Urothelium cell line (cell line): ENCODE results near the gene TM7SF3.
A peak's percentile ranks its signal among the peaks of the same experiment; 100 is the strongest.
"Not testable (repeated sequence)": the region's sequence is repeated elsewhere in the genome, so short reads cannot be mapped to it uniquely, and the experiment has no call there.

Source experiments
- DNase-seq: peaks from one replicate; pipeline ENCODE4 v3.0.0; 2011; ENCODE audit warnings: low spot score, mixed read lengths
- FAIRE-seq: peaks from 2 replicates; lab custom pipeline; 2011; peaks lifted over from hg19 to GRCh38; lab: Jason Lieb, UNC

TM7SF3 gene

DNA sequence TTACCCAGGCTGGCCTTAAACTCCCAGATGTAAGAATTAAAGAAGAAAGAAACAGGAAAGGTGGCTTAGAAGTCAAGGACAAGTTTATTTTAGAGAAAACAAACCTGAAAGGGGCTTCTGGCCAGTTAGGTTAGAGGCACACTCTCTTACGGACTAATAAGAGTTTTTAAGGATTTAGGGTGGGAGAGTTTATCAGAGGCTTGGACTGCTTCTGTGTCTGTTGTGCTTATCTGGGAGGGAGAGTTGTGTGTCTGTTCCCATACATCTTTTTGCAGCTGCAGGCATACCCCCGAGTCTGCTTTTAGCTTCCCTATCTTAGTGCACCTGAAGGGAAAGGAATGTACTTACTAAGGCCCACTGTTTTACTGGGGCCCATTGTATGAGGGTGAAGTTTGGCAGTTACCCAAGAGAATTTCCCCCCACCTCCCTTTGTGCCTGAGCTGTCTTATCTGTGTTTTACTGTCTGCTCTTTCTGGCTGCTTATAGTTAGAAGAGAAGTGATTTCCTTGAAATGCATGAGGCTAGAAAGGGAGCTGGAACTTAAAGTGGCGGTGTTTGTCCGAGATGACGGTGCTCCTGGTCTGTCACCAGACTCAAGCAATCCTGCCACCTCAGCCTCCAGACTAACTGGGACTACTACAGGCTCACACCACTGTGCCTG, 3.1 kb upstream of the TM7SF3 start:
- not testable (repeated sequence) for DNase-seq, FAIRE-seq

DNA sequence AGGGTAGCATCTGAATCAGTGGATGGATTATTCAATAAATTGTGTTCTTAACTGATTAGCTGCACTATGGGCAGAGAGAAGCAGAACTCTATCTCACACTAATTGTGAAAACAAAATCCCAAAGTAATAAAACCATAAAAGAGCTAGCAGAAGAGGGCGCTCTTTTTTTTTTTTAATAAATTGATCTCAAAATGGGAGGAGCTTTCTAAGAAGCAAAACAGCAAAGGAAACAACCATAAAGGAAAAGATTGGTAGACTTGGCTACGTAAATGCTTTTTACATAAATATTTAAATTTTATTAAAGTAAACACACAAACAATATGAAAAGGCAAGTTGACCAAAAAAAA, 1.5 kb upstream of the TM7SF3 start:
- DNase-seq: peak; percentile 24
- FAIRE-seq: no peak

DNA sequence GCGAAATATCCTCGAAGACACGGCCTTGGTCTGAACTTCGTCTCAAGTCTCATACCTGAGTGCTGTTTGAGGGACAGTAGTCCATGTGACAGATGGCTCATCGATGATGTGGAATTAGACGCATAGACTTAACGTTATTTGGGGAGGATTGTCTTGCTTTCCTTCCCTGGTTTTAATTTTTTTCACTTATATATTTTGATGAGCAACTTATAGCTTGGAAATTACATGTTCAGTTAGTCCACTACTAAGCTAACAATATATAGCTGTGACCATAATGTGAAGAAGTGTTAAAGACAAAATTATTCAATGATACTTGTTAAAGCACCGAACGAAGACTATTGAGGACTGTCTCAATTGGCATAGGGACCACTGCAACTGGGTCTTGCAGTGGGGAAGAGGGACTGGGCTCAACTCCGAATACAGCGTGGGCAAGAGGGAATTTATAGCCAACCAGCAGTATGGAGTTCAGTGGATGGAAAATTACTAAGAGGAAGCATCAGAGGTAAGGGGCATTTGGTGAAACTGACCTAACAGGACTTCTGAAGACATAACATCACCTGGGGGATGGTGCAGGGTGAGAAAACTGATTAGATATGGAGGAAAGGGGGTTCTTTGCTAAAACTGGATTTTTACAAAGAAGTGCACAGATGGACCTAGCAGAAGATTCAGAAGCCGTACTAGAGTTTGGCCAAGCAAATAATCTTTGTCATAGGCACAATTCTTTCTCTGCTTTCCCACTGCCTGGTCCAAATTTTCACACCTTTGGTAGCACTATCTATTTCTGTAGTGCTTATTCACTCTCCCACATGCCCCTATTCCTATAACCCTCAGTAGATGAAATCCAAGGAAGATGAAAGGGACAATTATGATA, 910 bp upstream of the TM7SF3 start:
- FAIRE-seq (no peak), DNase-seq (no peak)

DNA sequence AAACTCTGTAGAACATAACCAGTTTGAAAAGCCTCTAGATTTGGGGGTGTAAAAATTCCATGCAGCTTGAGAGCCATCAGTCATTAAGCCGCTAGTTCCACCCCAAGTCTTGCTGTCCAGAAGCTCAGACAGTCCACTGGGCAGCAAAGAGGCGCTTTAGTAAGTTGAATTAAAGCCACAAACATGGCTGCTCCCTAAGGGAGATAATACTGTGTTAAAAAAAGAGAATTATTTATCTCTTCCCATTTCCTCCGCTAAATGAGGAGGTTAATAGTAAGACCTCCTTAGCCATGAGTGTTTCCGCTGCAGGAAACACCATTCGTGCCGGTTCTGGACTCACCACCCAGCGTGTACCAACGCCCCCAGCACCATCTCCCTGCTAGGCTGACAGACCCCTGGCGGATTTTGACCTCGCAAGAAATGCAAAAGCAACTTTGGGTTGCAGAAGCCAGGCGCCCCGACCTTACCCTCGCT, 536 bp downstream of the TM7SF3 start:
- DNase-seq (no peak), FAIRE-seq (no peak)

DNA sequence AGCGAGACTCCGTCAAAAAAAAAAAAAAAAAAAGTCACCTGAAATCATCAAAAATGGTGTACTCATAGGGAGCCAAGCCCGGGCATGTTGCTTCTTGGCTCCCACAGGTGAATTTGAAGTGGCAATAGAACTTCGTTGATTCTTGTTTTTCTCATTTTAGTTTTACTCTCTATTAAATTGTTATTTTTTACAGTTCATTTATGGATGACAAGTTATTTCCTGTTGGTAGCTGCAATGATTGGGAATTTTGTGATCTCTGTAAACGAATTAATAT, 1.3 kb downstream of the TM7SF3 start:
- DNase-seq (no peak), FAIRE-seq (no peak)

DNA sequence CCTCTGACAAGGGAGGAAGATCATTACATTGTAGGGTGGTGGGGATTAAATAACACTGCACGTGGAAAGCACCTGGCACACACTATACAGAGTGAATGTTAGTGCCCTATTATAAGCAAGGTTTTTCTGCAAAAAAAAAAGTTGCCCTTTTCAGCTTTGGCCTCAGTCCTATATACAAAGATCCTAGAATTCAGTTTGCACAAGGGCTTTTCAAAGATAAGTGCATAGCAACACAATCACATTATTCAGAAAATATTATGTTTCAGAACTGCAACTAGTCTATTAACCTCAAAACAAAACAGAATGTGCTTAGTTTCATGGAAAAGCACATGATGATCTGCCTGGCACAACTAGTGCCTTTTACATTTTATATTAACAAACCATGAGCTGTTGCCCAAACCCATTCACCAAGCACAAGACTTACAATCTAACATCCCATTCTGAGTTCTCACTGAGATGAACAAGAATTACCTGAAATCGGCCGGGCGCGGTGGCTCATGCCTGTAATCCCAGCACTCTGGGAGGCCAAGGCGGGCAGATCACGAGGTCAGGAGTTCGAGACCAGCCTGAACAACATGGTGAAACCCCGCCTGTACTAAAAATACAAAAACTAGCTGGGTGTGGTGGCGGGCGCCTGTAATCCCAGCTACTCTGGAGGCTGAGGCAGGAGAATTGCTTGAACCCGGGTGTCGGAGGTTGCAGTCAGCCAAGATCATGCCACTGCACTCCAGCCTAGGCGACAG, 1.8 kb downstream of the TM7SF3 start:
- FAIRE-seq: no peak
- no peak for DNase-seq

DNA sequence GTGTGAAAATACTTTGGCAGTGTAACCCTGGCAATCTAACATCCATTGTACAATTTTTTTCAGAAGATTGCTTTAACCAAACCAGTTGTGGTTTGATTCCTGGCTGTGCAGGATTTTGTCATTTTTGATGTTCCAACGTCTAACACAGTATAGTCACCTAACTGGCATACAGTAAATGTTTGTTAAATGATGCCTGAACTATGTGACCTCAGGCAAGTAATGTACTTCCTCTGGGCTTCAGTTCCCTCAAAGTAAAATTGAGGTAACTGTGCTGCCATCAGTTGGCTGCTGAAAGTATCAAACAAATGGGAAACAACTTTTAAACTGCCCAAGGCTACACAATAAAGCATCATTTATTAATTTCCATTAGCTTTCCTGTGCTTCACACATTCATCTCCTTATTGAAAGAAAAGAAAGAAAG, 4.3 kb downstream of the TM7SF3 start:
- no peak for FAIRE-seq
- no peak for DNase-seq

DNA sequence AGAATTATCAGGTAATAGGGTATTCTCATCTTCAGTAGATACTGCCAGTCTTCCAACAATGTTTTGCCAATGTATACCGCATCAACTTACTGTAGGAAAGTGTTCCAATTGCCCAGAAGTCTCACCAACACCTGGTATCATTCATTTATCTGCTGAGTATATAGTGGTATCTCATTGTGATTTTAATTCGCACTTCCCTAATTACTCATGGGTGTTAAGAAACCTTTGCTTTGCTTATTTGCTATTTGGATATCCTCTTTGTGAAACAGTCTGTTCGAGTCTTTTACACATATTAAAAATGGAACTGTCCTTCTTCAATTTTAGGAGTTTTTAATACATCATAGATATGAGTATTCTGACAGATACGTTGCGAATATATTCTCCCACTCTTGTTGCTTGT, 6.1 kb downstream of the TM7SF3 start:
- FAIRE-seq (no peak), DNase-seq (no peak)

DNA sequence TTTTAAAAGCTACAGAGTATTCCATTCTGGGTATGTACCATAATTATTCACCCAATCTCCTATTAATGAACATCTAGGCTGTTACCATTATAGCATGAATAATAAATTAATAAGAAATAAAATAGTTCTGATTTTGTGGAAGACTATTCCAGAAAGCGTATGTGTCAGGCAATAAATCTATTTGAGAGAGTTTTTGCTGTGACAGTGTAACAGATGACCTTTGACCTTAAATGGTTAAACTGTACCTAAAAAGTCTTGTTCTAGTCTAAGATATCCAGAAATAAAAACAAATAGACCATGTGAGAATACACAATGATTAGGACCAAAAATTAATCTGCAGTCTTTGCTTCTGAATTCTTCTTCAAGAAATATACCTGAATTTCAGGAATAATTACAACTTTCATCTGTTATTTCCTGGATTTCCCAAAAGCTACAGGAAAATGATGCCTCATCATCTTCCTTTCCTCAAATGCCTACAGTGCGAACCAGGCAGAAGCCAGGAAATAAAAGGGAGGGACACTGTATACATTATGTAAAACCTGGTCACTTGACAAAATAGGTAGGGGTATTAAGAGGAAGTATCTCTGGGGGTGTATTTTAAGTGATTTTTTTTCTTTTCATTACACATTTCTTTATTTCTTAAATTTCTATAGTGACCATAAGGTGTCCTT, 7.3 kb downstream of the TM7SF3 start:
- no peak for DNase-seq
- no peak for FAIRE-seq

DNA sequence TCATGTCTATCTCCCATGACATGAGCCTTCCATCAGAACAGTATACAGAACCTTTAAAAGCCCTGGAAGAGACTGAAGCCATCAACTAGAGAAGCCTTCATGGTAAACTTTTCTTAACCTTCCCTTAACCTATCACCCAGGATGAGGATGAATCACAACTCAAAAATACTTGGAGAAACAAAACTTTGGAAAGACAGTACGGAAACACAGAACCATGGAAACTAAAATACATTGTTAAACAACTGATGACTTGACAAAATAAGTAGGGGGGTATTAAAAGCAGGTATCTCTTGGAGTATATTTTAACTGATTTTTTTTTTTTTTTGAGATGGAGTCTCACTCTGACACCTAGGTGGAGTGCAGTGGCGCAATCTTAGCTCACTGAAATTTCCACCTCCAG, 8.7 kb downstream of the TM7SF3 start:
- FAIRE-seq (no peak), DNase-seq (no peak)

DNA sequence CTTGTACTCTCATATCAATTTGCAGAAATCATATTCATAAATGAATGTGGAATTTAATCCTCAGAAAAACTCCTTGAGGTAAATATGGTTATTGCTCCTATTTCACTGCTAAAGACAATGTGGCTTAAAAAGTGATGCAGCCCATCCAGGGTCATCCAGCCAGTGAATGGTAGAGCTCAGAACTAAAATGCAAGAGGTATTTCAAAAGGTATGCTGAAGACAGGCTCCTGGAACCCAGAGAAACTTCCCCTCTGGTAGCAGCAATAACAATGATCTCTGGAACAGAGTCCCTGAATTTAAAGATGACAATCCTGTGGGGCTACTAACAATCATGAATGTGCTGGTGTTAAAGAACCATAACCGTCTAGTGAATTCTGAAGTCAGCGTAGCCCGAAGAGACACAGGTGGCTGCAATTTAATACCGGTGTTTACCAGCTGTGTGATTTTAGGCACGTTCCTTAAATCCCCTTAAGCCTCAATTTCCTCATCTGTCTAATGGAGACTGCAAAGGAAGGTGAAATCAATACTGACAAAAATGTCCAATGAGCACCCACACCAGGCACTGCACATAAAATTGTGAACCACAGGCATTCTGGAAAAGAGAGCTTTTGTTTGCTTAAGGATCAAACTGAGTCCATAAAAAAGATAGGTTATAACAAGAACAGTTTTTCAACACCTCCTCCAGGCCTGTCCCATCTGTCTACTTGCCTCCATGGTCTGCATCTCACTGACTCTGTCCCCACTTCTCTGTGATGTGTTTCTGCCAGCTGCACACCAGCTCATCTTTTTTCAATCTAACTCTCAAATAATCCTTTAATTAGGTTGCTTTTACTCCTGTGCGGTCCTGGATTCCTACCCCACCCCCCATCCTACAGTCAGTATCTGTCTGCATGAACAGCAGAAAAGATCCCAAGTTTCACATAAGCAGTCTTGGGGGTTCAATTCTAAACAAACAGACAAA, 10.5 kb downstream of the TM7SF3 start:
- FAIRE-seq: no peak

DNA sequence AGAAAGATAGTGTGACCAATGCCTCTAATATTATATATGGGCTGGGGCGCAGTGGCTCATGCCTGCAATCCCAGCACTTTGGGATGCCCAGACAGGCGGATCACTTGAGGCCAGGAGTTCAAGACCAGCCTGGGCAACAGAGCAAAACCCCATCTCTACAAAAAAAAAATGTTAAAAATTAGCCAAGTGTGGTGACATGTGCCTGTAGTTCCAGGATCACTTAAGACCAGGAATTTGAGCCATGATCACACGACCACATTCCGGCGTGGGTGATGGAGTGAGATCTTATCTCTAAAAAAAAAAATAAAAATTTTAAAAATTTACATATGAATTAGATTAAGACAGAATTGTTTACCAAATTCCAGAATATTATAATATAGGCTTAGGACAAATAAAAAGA, 12.0 kb downstream of the TM7SF3 start:
- no peak for FAIRE-seq
- DNase-seq: no peak

More for the DNA sequence above, 10.5 kb downstream of the TM7SF3 start:
- no peak for DNase-seq

DNA sequence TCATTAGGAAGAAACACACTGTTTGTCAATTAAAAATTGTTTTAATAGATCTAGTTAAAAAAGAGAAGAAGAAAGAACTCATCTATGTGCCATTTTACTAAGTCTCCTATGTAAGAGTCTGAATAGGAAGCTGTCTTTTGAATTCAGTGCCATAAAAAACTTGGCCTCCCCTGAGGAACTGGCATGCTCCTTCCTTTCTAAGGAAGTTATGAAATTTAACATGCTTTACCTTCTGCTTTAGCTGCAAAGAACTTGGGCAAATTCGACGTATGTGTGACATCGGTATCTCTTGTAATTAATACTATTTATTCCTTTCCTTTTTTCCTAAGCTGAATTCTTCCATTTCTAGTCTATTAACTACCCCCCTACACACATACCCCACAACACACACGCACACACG, 12.5 kb downstream of the TM7SF3 start:
- no peak for FAIRE-seq
- no peak for DNase-seq

DNA sequence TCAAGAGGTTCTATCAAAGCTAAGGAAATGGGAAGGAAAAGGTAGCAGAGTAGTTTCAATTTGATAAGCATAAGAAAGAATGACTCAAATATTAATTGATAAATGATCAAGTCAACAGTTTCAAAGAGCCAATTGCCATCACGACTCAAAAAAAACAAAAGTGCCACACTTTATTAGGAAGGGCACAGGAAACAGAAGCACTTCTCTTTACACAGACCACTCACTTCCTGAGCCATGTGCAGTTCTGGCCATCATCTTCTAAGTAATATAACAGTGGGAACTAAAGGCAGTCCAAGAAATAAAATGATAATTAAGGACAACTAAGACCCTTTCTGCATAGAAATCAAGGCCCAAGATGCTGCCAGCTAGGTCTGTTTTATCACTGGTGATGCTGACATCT, 13.2 kb downstream of the TM7SF3 start:
- no peak for FAIRE-seq
- DNase-seq: no peak

DNA sequence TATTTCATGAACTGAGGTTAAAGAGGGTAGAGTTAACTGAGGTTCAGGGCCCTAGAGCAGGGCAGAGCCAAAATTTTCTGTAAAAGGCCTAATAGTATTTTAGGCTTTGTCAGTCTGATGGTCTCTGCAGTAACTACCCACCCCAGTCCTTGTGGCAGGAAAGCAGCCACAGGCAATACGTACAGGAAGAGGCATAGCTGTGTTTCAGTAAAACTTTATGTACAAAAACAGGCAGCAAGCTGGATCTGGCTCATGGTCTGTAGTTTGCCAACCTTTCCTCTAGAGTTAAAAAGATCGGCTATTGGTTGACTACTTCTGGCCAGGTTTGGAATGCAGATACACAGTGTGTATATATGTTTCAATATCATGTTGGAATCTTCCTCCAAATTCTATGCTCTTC, 17.2 kb downstream of the TM7SF3 start:
- DNase-seq (no peak), FAIRE-seq (no peak)

DNA sequence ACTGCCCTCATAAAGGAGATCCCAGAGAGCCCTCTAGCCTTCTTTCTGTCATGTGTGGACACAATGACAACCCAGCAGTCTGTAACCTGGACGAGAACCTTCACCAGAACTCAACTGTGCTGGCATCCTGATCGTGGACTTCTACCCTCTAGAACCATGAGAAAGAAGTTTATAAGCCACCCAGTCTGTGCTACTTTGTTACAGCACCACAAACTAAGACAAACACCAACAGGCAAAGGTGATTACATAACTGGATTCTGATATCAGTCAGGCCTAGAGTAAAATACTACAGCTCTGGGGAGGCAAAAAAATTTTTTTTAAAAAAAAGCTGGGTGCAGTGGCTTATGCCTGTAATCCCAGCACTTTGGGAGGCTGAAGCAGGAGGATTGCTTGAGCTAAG, 18.5 kb downstream of the TM7SF3 start:
- FAIRE-seq: no peak
- no peak for DNase-seq

DNA sequence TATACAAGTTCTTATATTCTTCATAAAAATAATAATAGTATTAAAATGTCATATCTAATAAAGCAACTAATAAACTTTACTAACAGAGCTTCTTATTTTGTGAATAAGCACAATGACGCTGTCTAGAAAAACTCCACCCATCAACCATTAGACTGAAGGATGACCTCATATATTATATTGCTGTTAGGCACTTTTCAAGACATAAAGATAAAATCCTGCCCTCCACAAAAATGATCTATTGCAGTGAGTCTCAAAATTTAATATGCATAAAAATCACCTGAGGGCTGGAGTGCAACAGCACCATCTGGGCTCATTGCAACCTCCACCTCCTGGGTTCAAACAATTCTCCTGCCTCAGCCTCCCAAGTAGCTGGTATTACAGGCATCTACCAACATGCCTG, 20.1 kb downstream of the TM7SF3 start:
- FAIRE-seq (no peak), DNase-seq (no peak)

DNA sequence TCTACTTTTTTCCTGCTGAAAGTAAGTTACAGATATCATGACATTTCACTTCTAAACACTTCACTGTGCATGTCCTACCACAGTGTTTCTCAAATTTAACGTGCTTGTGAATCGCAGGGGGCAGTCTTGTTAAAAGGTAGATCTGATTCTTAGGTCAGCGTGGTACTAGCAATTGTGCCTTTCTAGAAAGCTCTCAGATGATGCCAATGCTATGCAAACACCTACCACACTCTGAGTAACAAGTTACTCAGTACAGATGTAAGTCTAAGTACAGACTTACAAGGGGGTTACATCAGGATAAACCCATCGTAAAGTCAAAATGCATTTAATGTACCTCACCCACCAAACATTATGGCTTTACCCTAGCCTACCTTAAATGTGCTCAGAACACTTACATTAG, 22.4 kb downstream of the TM7SF3 start:
- FAIRE-seq: no peak
- no peak for DNase-seq

DNA sequence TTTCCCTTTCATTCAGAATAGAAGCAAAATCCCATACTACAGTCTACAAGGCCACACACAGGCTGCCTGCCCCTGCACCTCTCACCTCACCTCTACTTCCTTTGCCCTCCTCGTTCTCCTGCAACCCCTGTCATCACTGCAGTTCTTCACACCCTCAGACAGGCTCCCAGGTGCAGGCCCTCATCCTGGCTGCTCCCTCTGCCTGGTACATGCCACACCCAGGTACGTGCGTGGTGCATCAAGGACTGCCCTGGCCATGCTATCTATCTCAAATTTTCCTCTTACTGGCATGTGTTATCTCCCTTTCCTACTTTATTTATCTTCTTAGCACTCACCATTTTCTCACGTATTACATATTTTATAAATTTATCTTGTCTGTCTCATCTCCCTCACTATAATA, 24.3 kb downstream of the TM7SF3 start:
- no peak for FAIRE-seq

DNA sequence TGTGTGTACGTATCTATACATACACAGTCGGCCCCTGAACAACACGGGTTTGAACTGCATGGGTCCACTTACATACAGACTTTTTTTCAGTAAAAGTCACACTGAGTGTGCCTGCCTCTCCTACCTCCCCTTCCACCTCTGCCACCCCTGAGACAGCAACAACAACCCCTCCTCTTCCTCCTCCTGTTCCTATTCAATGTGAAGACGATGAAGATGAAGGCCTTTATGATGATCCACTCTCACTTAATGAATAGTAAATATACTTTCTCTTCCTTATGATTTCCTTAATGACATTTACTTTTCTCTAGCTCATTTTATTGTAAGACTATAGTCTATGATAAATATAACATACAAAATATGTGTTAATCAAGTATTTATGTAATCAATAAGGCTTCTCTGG, 25.5 kb downstream of the TM7SF3 start:
- FAIRE-seq (no peak), DNase-seq (no peak)

More for the DNA sequence above, 24.3 kb downstream of the TM7SF3 start:
- DNase-seq: no peak
